Coronary artery (tissue), 2 donors: Measurements from ENCODE around the gene SLC29A3.

Experiments
- DNase-seq: peaks from one replicate; pipeline ENCODE4 v3.0.0-alpha.2; 2017; ENCODE audit warnings: low spot score
- H3K27ac ChIP-seq, 2 donors: fragments of 200-600 bp; sonication (generic); one replicate each; pipeline ENCODE4 v1.5.1; 2016 to 2019
- H3K4me3 ChIP-seq: fragments of 200-600 bp; sonication (generic); 2 replicates; pipeline ENCODE4 v1.5.1; 2016; ENCODE audit warnings: mild to moderate bottlenecking, moderate library complexity
- CTCF ChIP-seq: fragments of 200-600 bp; sonication (generic); IDR thresholded peaks from one replicate; pipeline ENCODE4 v1.5.1; 2019; ENCODE audit warnings: antibody characterized with exemption

SLC29A3 gene

GRCh38 chr10:71273506-71273905 is 45.6 kb upstream of the SLC29A3 start:
- no peak for TF ChIP-seq CTCF
- no peak overlapping the region for H3K4me3 ChIP-seq

GRCh38 chr10:71274901-71275796 is 43.9 kb upstream of the SLC29A3 start:
- Histone ChIP-seq H3K27ac (no peak overlapping the region), H3K4me3 (no peak overlapping the region)
- no peak for DNase-seq
- no peak for TF ChIP-seq CTCF

More at GRCh38 chr10:71273506-71273905, 45.6 kb upstream of the SLC29A3 start:
- DNase-seq: no peak
- H3K27ac ChIP-seq: no peak overlapping the region

- no peak for DNase-seq
- Histone ChIP-seq H3K4me3 (no peak overlapping the region), H3K27ac (no peak overlapping the region)
- TF ChIP-seq CTCF: no peak
Measured at GRCh38 chr10:71276873-71277272, 42.2 kb upstream of the SLC29A3 start.

GRCh38 chr10:71277914-71278665 is 41.0 kb upstream of the SLC29A3 start:
- Histone ChIP-seq H3K27ac (no peak overlapping the region), H3K4me3 (no peak overlapping the region)
- no peak for DNase-seq
- TF ChIP-seq CTCF: no peak

- H3K4me3 ChIP-seq: no peak overlapping the region
- no peak for TF ChIP-seq CTCF
- no peak for DNase-seq
- no peak overlapping the region for H3K27ac ChIP-seq
Measured at GRCh38 chr10:71278691-71279588, 40.1 kb upstream of the SLC29A3 start.

GRCh38 chr10:71279590-71280170 is 39.4 kb upstream of the SLC29A3 start:
- no peak overlapping the region for H3K4me3 ChIP-seq
- no peak overlapping the region for H3K27ac ChIP-seq
- DNase-seq: no peak
- no peak for TF ChIP-seq CTCF
